PC-9 (cell line): Measurements from ENCODE around the gene MEX3C. TPM values are rescaled to one million over a fixed set of nuclear protein-coding genes. Genes with fewer than 3 reads are reported as not detected.

ENCODE experiments used
- BruUV-seq: library from RNA; stranded (reverse); fragments of 400-500 nt; replicated peaks from 2 replicates; lab custom pipeline; 2021; lab: Mats Ljungman, UMichigan
- CTCF ChIA-PET: fragments of 300-600 bp; sonication (Branson Sonifier 250); formaldehyde crosslinking; loops from one replicate; lab custom pipeline; 2022; ENCODE audit warnings: antibody characterized with exemption; lab: Charles Lee
- POLR2A ChIA-PET: fragments of 300-600 bp; sonication (Branson Sonifier 250); formaldehyde crosslinking; loops from one replicate; lab custom pipeline; 2022; ENCODE audit warnings: antibody characterized with exemption; ENCODE audit not compliant: unreplicated experiment; lab: Charles Lee
- DNase-seq, 2 experiments: peaks; one replicate each; pipeline versions ENCODE4 v3.0.0 to v3.0.0-alpha.2; 2015 to 2022; ENCODE audit warnings: mixed read lengths in 1 of 2
- H2AFZ ChIP-seq: fragments of 200-600 bp; sonication (generic); 2 replicates; pipeline ENCODE4 v1.8.1; 2017; ENCODE audit warnings: antibody characterized with exemption
- H3F3A ChIP-seq: fragments of 200-600 bp; sonication (generic); 2 replicates; pipeline ENCODE4 v1.8.1; 2017; ENCODE audit warnings: antibody characterized with exemption, mild to moderate bottlenecking, low read depth; ENCODE audit not compliant: insufficient read depth
- H3K27ac ChIP-seq: fragments of 200-600 bp; sonication (generic); 2 replicates; pipeline ENCODE4 v1.6.1; 2016; ENCODE audit warnings: mixed run types
- H3K27me3 ChIP-seq: fragments of 200-600 bp; sonication (generic); 2 replicates; pipeline ENCODE4 v1.6.1; 2016; ENCODE audit warnings: low read depth, mixed run types; ENCODE audit not compliant: insufficient read depth
- H3K36me3 ChIP-seq: fragments of 200-600 bp; sonication (generic); 2 replicates; pipeline ENCODE4 v1.6.1; 2016; ENCODE audit warnings: low read depth, mixed run types
- H3K4me1 ChIP-seq: fragments of 200-600 bp; sonication (generic); replicated peaks from 2 replicates; pipeline ENCODE4 v1.6.1; 2016; ENCODE audit warnings: mixed run types; ENCODE audit not compliant: insufficient read depth
- H3K4me2 ChIP-seq: fragments of 200-600 bp; sonication (generic); 2 replicates; pipeline ENCODE4 v1.6.1; 2017; ENCODE audit warnings: mixed run types
- H3K4me3 ChIP-seq: fragments of 200-600 bp; sonication (generic); 2 replicates; pipeline ENCODE4 v1.6.1; 2016; ENCODE audit warnings: mixed run types
- H3K79me2 ChIP-seq: fragments of 200-600 bp; sonication (generic); 2 replicates; pipeline ENCODE4 v1.6.1; 2017; ENCODE audit warnings: low read depth, mixed run types
- H3K9me2 ChIP-seq: fragments of 200-600 bp; sonication (generic); 2 replicates; pipeline ENCODE4 v1.8.1; 2017; ENCODE audit warnings: mild to moderate bottlenecking; ENCODE audit not compliant: insufficient read depth
- H3K9me3 ChIP-seq: fragments of 200-600 bp; sonication (generic); 2 replicates; pipeline ENCODE4 v1.8.1; 2016; ENCODE audit warnings: low read depth; ENCODE audit not compliant: insufficient read depth
- H4K20me1 ChIP-seq: fragments of 200-600 bp; sonication (generic); 2 replicates; pipeline ENCODE4 v1.8.1; 2017; ENCODE audit not compliant: insufficient read depth
- CTCF ChIP-seq: fragments of 200-600 bp; sonication (generic); conservative IDR thresholded peaks from 2 replicates; pipeline ENCODE4 v1.6.1; 2017; ENCODE audit warnings: mixed run types, antibody characterized with exemption, mild to moderate bottlenecking, moderate library complexity
- EZH2 ChIP-seq: fragments of 200-600 bp; sonication (generic); IDR thresholded peaks from 2 replicates; pipeline ENCODE4 v1.8.0; 2017; ENCODE audit warnings: antibody characterized with exemption, low read depth
- intact Hi-C: fragments of 100-400 bp; cut with micrococcal nuclease; formaldehyde crosslinking; loops from one replicate; pipeline ENCODE4 v1.10.0; 2022; ENCODE audit not compliant: unreplicated experiment
- total RNA-seq: library from RNA; stranded (reverse); gene quantifications from 2 replicates; pipeline ENCODE4 v1.2.3, GENCODE V29; 2021

MEX3C gene
- total RNA-seq, 1 experiment from 2014 or later, result 26.2 TPM

- H3K27ac ChIP-seq, result peak overlapping the region; percentile 64
- no peaks in the 10 kb centered on the region for H3K9me2 ChIP-seq
- no TSS peak for BruUV-seq
- peak overlapping the region; percentile 31; the same call in 1 of the 2 replicates for H3K4me3 ChIP-seq
- intact Hi-C loops, result loop anchor here (5.0 kb wide), 1 partner anchor 38 kb away; the partner anchor contains the start of gene MEX3C
- H3F3A ChIP-seq, result peaks cover 29% of the 10 kb centered on the region; the same call in 1 of the 2 replicates
- H3K9me3 ChIP-seq, result no peaks in the 10 kb centered on the region
- H3K36me3 ChIP-seq, result no peaks in the 10 kb centered on the region
- CTCF ChIA-PET, result no interaction called here
- no peaks in the 10 kb centered on the region for H3K79me2 ChIP-seq
- DNase-seq, result peak; percentile 26 to 59
- H3K27me3 ChIP-seq, result no peaks in the 10 kb centered on the region
- peaks cover 36% of the 10 kb centered on the region for H3K4me1 ChIP-seq
- TF ChIP-seq EZH2 (no peak), CTCF (no peak)
- peak overlapping the region; percentile 7; the same call in 1 of the 2 replicates for H2AFZ ChIP-seq
- POLR2A ChIA-PET, result interaction anchor here (0.8 kb wide), 1 partner anchor 38 kb away, joined by 7 read pairs; the partner anchor contains the start of gene MEX3C
- no peaks in the 10 kb centered on the region for H4K20me1 ChIP-seq
- H3K4me2 ChIP-seq, result peak overlapping the region; percentile 68
Measured at GRCh38 chr18:51235009-51235789, 37.7 kb upstream of the MEX3C start.

- CTCF ChIA-PET, result no interaction called here
Measured at GRCh38 chr18:51234117-51235008, 36.9 kb upstream of the MEX3C start.

More at GRCh38 chr18:51234117-51235008, 36.9 kb upstream of the MEX3C start:
- Histone ChIP-seq H3K27me3 (no peaks in the 10 kb centered on the region), H3K27ac (peak overlapping the region; percentile 64), H3K9me2 (no peaks in the 10 kb centered on the region), H3K36me3 (no peaks in the 10 kb centered on the region), H2AFZ (peak overlapping the region; percentile 7; the same call in 1 of the 2 replicates), H3F3A (peaks cover 29% of the 10 kb centered on the region; the same call in 1 of the 2 replicates), H3K4me2 (peak overlapping the region; percentile 68), H4K20me1 (no peaks in the 10 kb centered on the region), H3K4me3 (peak overlapping the region; percentile 31; the same call in 1 of the 2 replicates), H3K79me2 (no peaks in the 10 kb centered on the region), H3K9me3 (no peaks in the 10 kb centered on the region), H3K4me1 (peaks cover 41% of the 10 kb centered on the region)
- no TSS peak for BruUV-seq
- peak in 1 of 2 experiments; percentile 39 for DNase-seq
- intact Hi-C loops, result loop anchor here (5.0 kb wide), 1 partner anchor 37 kb away; the partner anchor contains the start of gene MEX3C
- TF ChIP-seq EZH2 (no peak), CTCF (no peak)
- POLR2A ChIA-PET, result no interaction called here
